ENCODE measurements around the gene CTPS1.

DNA sequence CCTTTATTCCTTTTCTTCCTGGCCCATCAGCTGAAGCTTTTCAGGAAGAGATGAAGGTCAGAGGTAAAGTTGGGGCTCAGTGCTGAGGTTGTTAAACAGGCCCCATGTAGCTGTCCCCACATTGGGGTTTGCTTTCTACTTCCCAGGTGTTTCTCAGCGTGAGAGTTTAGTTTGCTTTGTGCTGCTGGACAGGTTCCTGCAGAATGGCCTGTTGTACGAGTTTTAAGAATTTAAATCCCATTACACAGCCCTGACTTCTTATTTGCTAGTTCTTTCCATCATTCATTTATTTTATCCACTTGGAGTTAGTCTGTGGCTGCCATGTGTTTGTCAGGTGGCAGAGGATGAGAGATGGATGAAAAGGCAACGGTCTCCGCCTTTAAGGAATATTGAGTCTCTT is 19.2 kb downstream of the CTPS1 start:
- TF ChIP-seq, protein P1, sequence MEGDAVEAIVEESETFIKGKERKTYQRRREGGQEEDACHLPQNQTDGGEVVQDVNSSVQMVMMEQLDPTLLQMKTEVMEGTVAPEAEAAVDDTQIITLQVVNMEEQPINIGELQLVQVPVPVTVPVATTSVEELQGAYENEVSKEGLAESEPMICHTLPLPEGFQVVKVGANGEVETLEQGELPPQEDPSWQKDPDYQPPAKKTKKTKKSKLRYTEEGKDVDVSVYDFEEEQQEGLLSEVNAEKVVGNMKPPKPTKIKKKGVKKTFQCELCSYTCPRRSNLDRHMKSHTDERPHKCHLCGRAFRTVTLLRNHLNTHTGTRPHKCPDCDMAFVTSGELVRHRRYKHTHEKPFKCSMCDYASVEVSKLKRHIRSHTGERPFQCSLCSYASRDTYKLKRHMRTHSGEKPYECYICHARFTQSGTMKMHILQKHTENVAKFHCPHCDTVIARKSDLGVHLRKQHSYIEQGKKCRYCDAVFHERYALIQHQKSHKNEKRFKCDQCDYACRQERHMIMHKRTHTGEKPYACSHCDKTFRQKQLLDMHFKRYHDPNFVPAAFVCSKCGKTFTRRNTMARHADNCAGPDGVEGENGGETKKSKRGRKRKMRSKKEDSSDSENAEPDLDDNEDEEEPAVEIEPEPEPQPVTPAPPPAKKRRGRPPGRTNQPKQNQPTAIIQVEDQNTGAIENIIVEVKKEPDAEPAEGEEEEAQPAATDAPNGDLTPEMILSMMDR (IDR thresholded peaks at IDR 0.05 in 8 of 11, conservative IDR thresholded peaks at IDR 0.05 in 3 of 11), result no peak
- TF ChIP-seq POLR2AphosphoS5 (IDR thresholded peaks at IDR 0.05) (no peak), POLR2A (IDR thresholded peaks at IDR 0.05) (no peak)
